ENCODE data around the gene CLDN2. TPM values are rescaled to one million over a fixed set of nuclear protein-coding genes. Genes with fewer than 3 reads are reported as not detected.

CLDN2 gene
- total RNA-seq, 1 donor from 2014 or later: not detected

GRCh38 chrX:106940068-106940467, 19.9 kb downstream of the CLDN2 start:
- no peaks in the 10 kb centered on the region for H3K27me3 Mint-ChIP-seq (ENCODE audit: insufficient read depth, low read depth)
- H3K4me1 Mint-ChIP-seq: peaks cover under 1% of the 10 kb centered on the region
- Histone ChIP-seq H3K36me3 (no peaks in the 10 kb centered on the region), H4K20me1 (ENCODE audit: low read depth) (no peaks in the 10 kb centered on the region), H3K27ac (no peak overlapping the region), H3F3A (ENCODE audit: low read depth) (peaks cover 3% of the 10 kb centered on the region), H3K4me3 (no peak overlapping the region), H3K4me1 (peaks cover 9% of the 10 kb centered on the region), H3K4me2 (no peak overlapping the region), H2AFZ (replicated peaks) (no peak overlapping the region), H3K9me3 (ENCODE audit: low read depth) (no peaks in the 10 kb centered on the region), H3K27me3 (no peaks in the 10 kb centered on the region), H3K79me2 (ENCODE audit: low read depth) (no peaks in the 10 kb centered on the region), H3K9ac (no peak overlapping the region)
- H3K4me3 Mint-ChIP-seq: no peak overlapping the region
- TF ChIP-seq EZH2phosphoT487 (IDR thresholded peaks at IDR 0.05) (no peak), EZH2 (IDR thresholded peaks at IDR 0.05) (no peak), CTCF (IDR thresholded peaks at IDR 0.05) (no peak)
- H3K9me3 Mint-ChIP-seq: no peaks in the 10 kb centered on the region
- no peak overlapping the region for H3K27ac Mint-ChIP-seq
- DNase-seq (ENCODE audit: low spot score): no peak
- peaks cover 9% of the 10 kb centered on the region for H3K36me3 Mint-ChIP-seq

- no peaks in the 10 kb centered on the region for H3K79me2 ChIP-seq (ENCODE audit: low read depth)
- peaks cover 3% of the 10 kb centered on the region for H3F3A ChIP-seq (ENCODE audit: low read depth)
- Mint-ChIP-seq H3K27ac (no peak overlapping the region), H3K9me3 (no peaks in the 10 kb centered on the region), H3K36me3 (peaks cover 9% of the 10 kb centered on the region), H3K4me1 (no peaks in the 10 kb centered on the region), H3K27me3 (ENCODE audit: insufficient read depth, low read depth) (no peaks in the 10 kb centered on the region), H3K4me3 (no peak overlapping the region)
- no peak for DNase-seq (ENCODE audit: low spot score)
- no peak overlapping the region for H3K4me2 ChIP-seq
- no peaks in the 10 kb centered on the region for H4K20me1 ChIP-seq (ENCODE audit: low read depth)
- no peak overlapping the region for H3K4me3 ChIP-seq
- H3K27ac ChIP-seq: no peak overlapping the region
- H3K9me3 ChIP-seq (ENCODE audit: low read depth): no peaks in the 10 kb centered on the region
- no peaks in the 10 kb centered on the region for H3K4me1 ChIP-seq
- H3K9ac ChIP-seq: no peak overlapping the region
- no peaks in the 10 kb centered on the region for H3K36me3 ChIP-seq
- H3K27me3 ChIP-seq: no peaks in the 10 kb centered on the region
- TF ChIP-seq CTCF (IDR thresholded peaks at IDR 0.05) (no peak), EZH2phosphoT487 (IDR thresholded peaks at IDR 0.05) (no peak), EZH2 (IDR thresholded peaks at IDR 0.05) (no peak)
- no peak overlapping the region for H2AFZ ChIP-seq (replicated peaks)
Measured at GRCh38 chrX:106946464-106946863, 26.3 kb downstream of the CLDN2 start.

GRCh38 chrX:106948641-106949040, 28.4 kb downstream of the CLDN2 start:
- H3K79me2 ChIP-seq (ENCODE audit: low read depth): no peaks in the 10 kb centered on the region
- H3K4me1 Mint-ChIP-seq: no peaks in the 10 kb centered on the region
- H3K36me3 Mint-ChIP-seq: peaks cover 1% of the 10 kb centered on the region
- no peaks in the 10 kb centered on the region for H3K27me3 Mint-ChIP-seq (ENCODE audit: insufficient read depth, low read depth)
- H3K9ac ChIP-seq: no peak overlapping the region
- no peaks in the 10 kb centered on the region for H3K4me1 ChIP-seq
- H3K9me3 ChIP-seq (ENCODE audit: low read depth): no peaks in the 10 kb centered on the region
- H3F3A ChIP-seq (ENCODE audit: low read depth): no peaks in the 10 kb centered on the region
- no peak for DNase-seq (ENCODE audit: low spot score)
- TF ChIP-seq EZH2 (IDR thresholded peaks at IDR 0.05): no peak
- TF ChIP-seq EZH2phosphoT487 (IDR thresholded peaks at IDR 0.05): no peak
- TF ChIP-seq CTCF (IDR thresholded peaks at IDR 0.05): no peak
- H2AFZ ChIP-seq (replicated peaks): no peak overlapping the region
- no peak overlapping the region for H3K4me2 ChIP-seq
- H4K20me1 ChIP-seq (ENCODE audit: low read depth): no peaks in the 10 kb centered on the region
- no peak overlapping the region for H3K27ac ChIP-seq
- no peak overlapping the region for H3K27ac Mint-ChIP-seq
- no peak overlapping the region for H3K4me3 ChIP-seq
- no peaks in the 10 kb centered on the region for H3K9me3 Mint-ChIP-seq
- H3K36me3 ChIP-seq: no peaks in the 10 kb centered on the region
- no peak overlapping the region for H3K4me3 Mint-ChIP-seq
- H3K27me3 ChIP-seq: no peaks in the 10 kb centered on the region
